ENCODE results near the gene ASPSCR1. TPM values are rescaled to one million over a fixed set of nuclear protein-coding genes. Genes with fewer than 3 reads are reported as not detected.

The ASPSCR1 gene
- polyA plus RNA-seq, 1 experiment, result 15.4 TPM

- DNase-seq (ENCODE audit: low read depth), result no peak
Observed at GRCh38 chr17:81962499-81963441, 14.7 kb upstream of the ASPSCR1 start.

GRCh38 chr17:81964081-81964849 lies 13.2 kb upstream of the ASPSCR1 start:
- POLR2A ChIA-PET, result interaction anchor here (0.7 kb wide), 1 partner anchor 105 kb away, joined by 5 read pairs; no protein-coding TSS in a partner anchor

More at GRCh38 chr17:81962499-81963441, 14.7 kb upstream of the ASPSCR1 start:
- ChIA-PET CTCF (interaction anchor here (0.8 to 2.1 kb wide), 3 partner anchors 24 to 58 kb away, joined by 3 to 18 read pairs (median 3); no protein-coding TSS in a partner anchor), POLR2A (no interaction called here)
- TF ChIP-seq CTCF (IDR thresholded peaks at IDR 0.05; ENCODE audit: insufficient read depth, low read depth, low read length), result no peak
- Histone ChIP-seq H3K36me3 (ENCODE audit: control insufficient read depth, insufficient read depth, low read length) (no peaks in the 10 kb centered on the region), H3K4me3 (ENCODE audit: low read depth, low read length) (no peak overlapping the region), H3K27me3 (ENCODE audit: control insufficient read depth, insufficient read depth, low read length) (peaks cover 22% of the 10 kb centered on the region)

GRCh38 chr17:81966343-81967243 lies 10.8 kb upstream of the ASPSCR1 start:
- ChIA-PET POLR2A (no interaction called here), CTCF (interaction anchor here (0.6 to 4.1 kb wide), 6 partner anchors 7 to 71 kb away, joined by 3 to 31 read pairs (median 6); partner anchors contain the start of genes CENPX, DCXR, LRRC45 and RAC3)
- H3K27me3 ChIP-seq (ENCODE audit: control insufficient read depth, insufficient read depth, low read length), result peaks cover 9% of the 10 kb centered on the region
- no peak for DNase-seq (ENCODE audit: low read depth)
- no peaks in the 10 kb centered on the region for H3K36me3 ChIP-seq (ENCODE audit: control insufficient read depth, insufficient read depth, low read length)
- H3K4me3 ChIP-seq (ENCODE audit: low read depth, low read length), result no peak overlapping the region
- TF ChIP-seq CTCF (IDR thresholded peaks at IDR 0.05; ENCODE audit: insufficient read depth, low read depth, low read length), result no peak

More at GRCh38 chr17:81964081-81964849, 13.2 kb upstream of the ASPSCR1 start:
- H3K27me3 ChIP-seq (ENCODE audit: control insufficient read depth, insufficient read depth, low read length), result peaks cover 16% of the 10 kb centered on the region
- CTCF ChIA-PET, result interaction anchor here (2.1 to 4.1 kb wide), 2 partner anchors 57 kb away, joined by 18 to 31 read pairs; partner anchors contain the start of genes CENPX and LRRC45
- H3K36me3 ChIP-seq (ENCODE audit: control insufficient read depth, insufficient read depth, low read length), result no peaks in the 10 kb centered on the region
- no peak for TF ChIP-seq CTCF (IDR thresholded peaks at IDR 0.05; ENCODE audit: insufficient read depth, low read depth, low read length)
- no peak for DNase-seq (ENCODE audit: low read depth)
- no peak overlapping the region for H3K4me3 ChIP-seq (ENCODE audit: low read depth, low read length)

GRCh38 chr17:81967244-81967532 lies 10.2 kb upstream of the ASPSCR1 start:
- ChIA-PET CTCF (interaction anchor here (0.6 to 4.1 kb wide), 6 partner anchors 7 to 70 kb away, joined by 3 to 31 read pairs (median 6); partner anchors contain the start of genes CENPX, DCXR, LRRC45 and RAC3), POLR2A (no interaction called here)
- TF ChIP-seq CTCF (IDR thresholded peaks at IDR 0.05; ENCODE audit: insufficient read depth, low read depth, low read length), result no peak
- no peak for DNase-seq (ENCODE audit: low read depth)
- Histone ChIP-seq H3K27me3 (ENCODE audit: control insufficient read depth, insufficient read depth, low read length) (peaks cover 8% of the 10 kb centered on the region), H3K36me3 (ENCODE audit: control insufficient read depth, insufficient read depth, low read length) (no peaks in the 10 kb centered on the region), H3K4me3 (ENCODE audit: low read depth, low read length) (no peak overlapping the region)
